Suprapubic skin (tissue), 4 donors: ENCODE measurements around the gene ANKMY1. TPM values are rescaled to one million over a fixed set of nuclear protein-coding genes. Genes with fewer than 3 reads are reported as not detected.
A peak's percentile ranks its signal among the peaks of the same experiment; 100 is the strongest.

Experiments used
- DNase-seq, 2 donors: peaks; one replicate each; pipeline ENCODE4 v3.0.0-alpha.2; 2019; ENCODE audit warnings: low spot score in 2 of 2
- H3K27ac ChIP-seq: fragments of 200-600 bp; sonication (generic); one replicate; pipeline ENCODE4 v1.5.1; 2019
- H3K27me3 ChIP-seq: fragments of 200-600 bp; sonication (generic); one replicate; pipeline ENCODE4 v1.5.1; 2019
- H3K36me3 ChIP-seq: fragments of 200-600 bp; sonication (generic); one replicate; pipeline ENCODE4 v1.5.1; 2019
- H3K4me1 ChIP-seq: fragments of 200-600 bp; sonication (generic); one replicate; pipeline ENCODE4 v1.5.1; 2019
- H3K4me3 ChIP-seq: fragments of 200-600 bp; sonication (generic); one replicate; pipeline ENCODE4 v1.5.1; 2019; ENCODE audit warnings: mild to moderate bottlenecking
- H3K9me3 ChIP-seq: fragments of 200-600 bp; sonication (generic); one replicate; pipeline ENCODE4 v1.5.1; 2019
- EP300 ChIP-seq: sonication (generic); formaldehyde crosslinking; IDR thresholded peaks from one replicate; pipeline ENCODE4 v1.6.1; 2017; ENCODE audit warnings: antibody characterized with exemption
- POLR2A ChIP-seq, 2 donors: fragments of 450-650 bp; IDR thresholded peaks; one replicate each; pipeline ENCODE4 v1.6.1; 2017; ENCODE audit warnings: antibody characterized with exemption in 2 of 2, mild to moderate bottlenecking in 2 of 2, moderate library complexity in 2 of 2
- POLR2AphosphoS5 ChIP-seq, 3 donors: sonication (generic); formaldehyde crosslinking; IDR thresholded peaks; one replicate each; pipeline ENCODE4 v1.6.1; 2017; ENCODE audit warnings: antibody characterized with exemption in 3 of 3
- WGBS: methylation state at CpG from one replicate; pipeline ENCODE4 v1.1.5; 2018; 5-methylcytosine and 5-hydroxymethylcytosine counted together
- total RNA-seq, 4 donors: library from RNA; depleted of rRNA; stranded (reverse); fragments of >200 nt; gene quantifications; one replicate each; pipeline ENCODE4 v1.1.0, GENCODE V29; 2016
- TF ChIP-seq, protein P1 (sequence below), 2 donors: fragments of 200-600 bp in 1 of 2; fragments of 450-650 bp in 1 of 2; sonication (generic) in 1 of 2; IDR thresholded peaks; one replicate each; pipeline ENCODE4 v1.5.1; 2016 to 2019; ENCODE audit warnings: antibody characterized with exemption in 2 of 2, mild to moderate bottlenecking in 1 of 2, moderate library complexity in 1 of 2

The ANKMY1 gene
- total RNA-seq, 4 donors from 2014 or later: 12.2 to 52.1 (median 23.0) TPM

DNA sequence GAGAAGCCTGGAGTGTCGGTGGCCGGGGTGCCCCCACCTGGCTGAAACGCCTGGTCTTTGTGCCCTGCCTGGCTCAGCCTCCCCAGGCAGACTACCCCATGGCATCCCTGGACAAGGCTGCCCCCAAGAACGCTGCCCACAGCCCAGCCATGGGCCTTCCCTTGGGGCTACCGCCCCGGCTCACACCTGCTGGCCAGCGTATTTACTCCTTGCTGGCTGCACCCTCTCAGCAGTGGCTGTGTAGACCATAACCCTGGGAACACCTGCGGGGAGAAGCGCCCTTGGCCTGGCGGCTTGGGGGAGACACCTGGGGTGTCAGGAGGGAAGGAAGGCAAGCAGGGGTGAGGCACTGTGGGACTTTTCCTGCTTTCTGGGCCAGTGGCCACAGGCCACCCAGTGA lies 46.1 kb upstream of the ANKMY1 start:
- Histone ChIP-seq H3K27ac (no peak overlapping the region), H3K9me3 (no peaks in the 10 kb centered on the region), H3K27me3 (no peaks in the 10 kb centered on the region), H3K4me1 (no peaks in the 10 kb centered on the region), H3K36me3 (peaks cover 21% of the 10 kb centered on the region), H3K4me3 (no peak overlapping the region)
- DNase-seq: peak; percentile 50 to 69
- TF ChIP-seq, protein P1, sequence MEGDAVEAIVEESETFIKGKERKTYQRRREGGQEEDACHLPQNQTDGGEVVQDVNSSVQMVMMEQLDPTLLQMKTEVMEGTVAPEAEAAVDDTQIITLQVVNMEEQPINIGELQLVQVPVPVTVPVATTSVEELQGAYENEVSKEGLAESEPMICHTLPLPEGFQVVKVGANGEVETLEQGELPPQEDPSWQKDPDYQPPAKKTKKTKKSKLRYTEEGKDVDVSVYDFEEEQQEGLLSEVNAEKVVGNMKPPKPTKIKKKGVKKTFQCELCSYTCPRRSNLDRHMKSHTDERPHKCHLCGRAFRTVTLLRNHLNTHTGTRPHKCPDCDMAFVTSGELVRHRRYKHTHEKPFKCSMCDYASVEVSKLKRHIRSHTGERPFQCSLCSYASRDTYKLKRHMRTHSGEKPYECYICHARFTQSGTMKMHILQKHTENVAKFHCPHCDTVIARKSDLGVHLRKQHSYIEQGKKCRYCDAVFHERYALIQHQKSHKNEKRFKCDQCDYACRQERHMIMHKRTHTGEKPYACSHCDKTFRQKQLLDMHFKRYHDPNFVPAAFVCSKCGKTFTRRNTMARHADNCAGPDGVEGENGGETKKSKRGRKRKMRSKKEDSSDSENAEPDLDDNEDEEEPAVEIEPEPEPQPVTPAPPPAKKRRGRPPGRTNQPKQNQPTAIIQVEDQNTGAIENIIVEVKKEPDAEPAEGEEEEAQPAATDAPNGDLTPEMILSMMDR (IDR thresholded peaks at IDR 0.05): no peak
- TF ChIP-seq POLR2AphosphoS5 (IDR thresholded peaks at IDR 0.05): no peak
- TF ChIP-seq EP300: no peak
- no peak for TF ChIP-seq POLR2A (IDR thresholded peaks at IDR 0.05)
- 93% methylated on average over 7 of the region's 10 CpGs for WGBS

DNA sequence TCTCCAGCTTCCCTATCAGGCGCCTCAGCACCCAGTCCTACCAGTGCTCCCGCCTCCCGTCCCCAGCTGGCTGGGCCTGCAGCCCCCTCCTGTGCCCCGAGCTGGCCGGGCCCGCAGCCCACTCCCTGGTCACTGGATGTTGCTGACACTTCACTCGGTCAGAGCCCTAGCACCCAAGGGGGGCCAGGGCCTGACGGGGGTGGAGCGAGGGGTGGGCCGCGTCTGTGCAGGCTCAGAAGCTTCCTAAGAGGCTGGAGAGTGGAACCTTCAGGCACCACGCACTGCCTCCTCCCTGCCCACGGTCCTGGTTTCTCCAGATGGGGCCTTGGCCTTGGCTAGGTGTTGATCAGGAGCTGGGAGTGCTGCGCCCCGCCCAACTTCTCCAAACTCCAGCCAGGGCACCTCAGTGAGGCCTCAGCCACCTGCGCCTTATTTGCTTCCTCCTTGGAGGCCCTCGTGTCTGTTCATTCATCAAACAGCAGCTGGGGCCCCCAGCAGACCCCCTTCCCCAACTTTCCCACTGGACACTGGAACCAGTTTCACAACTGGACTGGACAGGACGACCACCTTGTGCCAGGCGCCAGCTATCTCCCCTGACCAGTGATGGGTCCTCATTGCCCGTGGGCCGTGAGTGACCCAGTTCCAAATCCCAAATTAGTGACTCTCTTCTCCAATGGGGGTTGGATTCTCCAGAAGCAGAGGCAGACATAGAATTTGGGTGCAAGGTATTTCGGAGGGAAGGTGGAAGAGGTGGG lies 45.5 kb upstream of the ANKMY1 start:
- peaks cover 27% of the 10 kb centered on the region for H3K36me3 ChIP-seq
- H3K9me3 ChIP-seq: no peaks in the 10 kb centered on the region
- peak; percentile 46 to 65 for DNase-seq
- TF ChIP-seq POLR2AphosphoS5 (IDR thresholded peaks at IDR 0.05) (no peak), POLR2A (IDR thresholded peaks at IDR 0.05) (no peak), EP300 (no peak)
- TF ChIP-seq, protein P1 (IDR thresholded peaks at IDR 0.05): no peak
- H3K27ac ChIP-seq: no peak overlapping the region
- H3K4me1 ChIP-seq: no peaks in the 10 kb centered on the region
- WGBS: 88% methylated on average over 9 of the region's 22 CpGs
- no peaks in the 10 kb centered on the region for H3K27me3 ChIP-seq
- H3K4me3 ChIP-seq: no peak overlapping the region

DNA sequence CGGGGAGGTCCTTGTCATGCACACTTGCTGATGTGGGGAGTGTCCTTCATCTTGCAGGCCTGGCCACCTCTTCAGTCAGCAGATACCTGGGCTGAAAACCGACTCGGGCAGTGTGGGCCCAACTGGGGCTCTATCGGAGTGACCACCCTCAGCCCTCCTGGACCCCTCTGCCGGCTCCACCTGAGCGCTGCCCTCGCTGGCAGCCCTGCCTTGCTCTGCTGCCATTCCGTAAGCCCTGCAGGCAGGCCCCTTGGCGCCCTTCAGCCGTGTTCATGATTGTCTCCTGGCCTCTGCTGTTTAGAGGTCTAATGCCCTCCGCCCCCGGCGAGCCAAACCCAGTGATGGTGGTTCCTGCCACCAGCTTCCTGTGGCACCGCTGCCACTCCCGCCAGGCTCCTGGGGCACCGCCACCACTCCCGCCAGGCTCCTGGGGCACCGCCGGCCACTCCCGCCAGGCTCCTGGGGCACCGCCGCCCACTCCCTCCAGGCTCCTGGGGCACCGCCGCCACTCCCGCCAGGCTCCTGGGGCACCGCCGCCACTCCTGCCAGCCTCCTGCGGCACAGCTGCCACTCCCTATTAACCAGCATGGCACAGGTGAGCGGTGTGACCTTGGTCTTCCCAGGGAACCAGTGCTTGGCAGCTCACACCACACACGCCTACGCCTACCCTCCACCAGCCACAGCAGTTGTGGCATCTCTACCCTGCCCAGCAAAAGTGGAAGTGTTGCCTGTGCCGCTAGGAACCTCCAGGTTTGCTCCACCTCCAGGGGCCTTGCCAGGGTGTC lies 44.7 kb upstream of the ANKMY1 start:
- peaks cover 35% of the 10 kb centered on the region for H3K36me3 ChIP-seq
- peak; percentile 41 to 72 for DNase-seq
- 87% methylated on average over 24 of the region's 32 CpGs for WGBS

DNA sequence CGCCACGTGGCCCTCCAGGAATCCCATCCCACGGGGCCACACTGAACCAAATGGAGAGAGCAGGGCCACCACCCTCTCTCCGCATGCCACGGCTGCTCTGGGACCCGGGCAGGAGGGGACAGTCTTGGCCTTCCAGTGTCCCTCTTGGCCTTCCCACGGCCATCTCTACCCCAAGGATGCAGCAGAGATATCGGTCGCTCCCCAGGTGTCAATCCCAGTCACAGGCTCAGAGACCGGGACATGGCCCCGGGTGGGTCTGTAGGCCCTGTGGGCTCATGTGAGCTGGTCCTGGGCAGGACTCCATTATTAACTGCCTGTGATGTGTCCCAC lies 44.0 kb upstream of the ANKMY1 start:
- peak in 1 of 2 donors; percentile 42 for DNase-seq
- Histone ChIP-seq H3K36me3 (peaks cover 40% of the 10 kb centered on the region), H3K4me1 (no peaks in the 10 kb centered on the region), H3K27me3 (no peaks in the 10 kb centered on the region), H3K4me3 (no peak overlapping the region), H3K9me3 (no peaks in the 10 kb centered on the region), H3K27ac (no peak overlapping the region)
- TF ChIP-seq, protein P1 (IDR thresholded peaks at IDR 0.05): no peak
- TF ChIP-seq POLR2AphosphoS5 (IDR thresholded peaks at IDR 0.05): no peak
- no peak for TF ChIP-seq EP300
- TF ChIP-seq POLR2A (IDR thresholded peaks at IDR 0.05): no peak
- 93% methylated on average over 7 of the region's 11 CpGs for WGBS

More for the DNA sequence above, 44.7 kb upstream of the ANKMY1 start:
- TF ChIP-seq POLR2AphosphoS5 (IDR thresholded peaks at IDR 0.05): no peak
- TF ChIP-seq EP300: no peak
- TF ChIP-seq, protein P1 (IDR thresholded peaks at IDR 0.05): no peak
- no peak for TF ChIP-seq POLR2A (IDR thresholded peaks at IDR 0.05)
- no peaks in the 10 kb centered on the region for H3K27me3 ChIP-seq
- no peaks in the 10 kb centered on the region for H3K9me3 ChIP-seq
- H3K4me3 ChIP-seq: no peak overlapping the region
- H3K4me1 ChIP-seq: no peaks in the 10 kb centered on the region
- no peak overlapping the region for H3K27ac ChIP-seq
